Choroid plexus epithelial cell (primary cell): Measurements from ENCODE around the gene DHX32.
"Not testable (repeated sequence)": the region's sequence is repeated elsewhere in the genome, so short reads cannot be mapped to it uniquely, and the experiment has no call there.

Experiments
- DNase-seq: peaks from one replicate; pipeline ENCODE4 v3.0.0-alpha.2; 2010; ENCODE audit warnings: low read depth
- H3K4me3 ChIP-seq: 2 replicates; pipeline ENCODE4 v1.5.1; 2011; ENCODE audit warnings: low read depth, mild to moderate bottlenecking, control low read depth, low read length, moderate library complexity
- CTCF ChIP-seq: conservative IDR thresholded peaks from 2 replicates; pipeline ENCODE4 v1.5.1; 2011; ENCODE audit warnings: low read depth, mild to moderate bottlenecking, control low read depth, inconsistent platforms, low read length, moderate library complexity

The DHX32 gene

GRCh38 chr10:125892402-125892801 is 11.3 kb upstream of the DHX32 start:
- not testable (repeated sequence) for DNase-seq, H3K4me3 ChIP-seq

GRCh38 chr10:125889441-125889840 is 8.3 kb upstream of the DHX32 start:
- not testable (repeated sequence) for H3K4me3 ChIP-seq

GRCh38 chr10:125886914-125887512 is 5.9 kb upstream of the DHX32 start:
- TF ChIP-seq CTCF = no peak
- H3K4me3 ChIP-seq = no peak overlapping the region
- DNase-seq = no peak

More at GRCh38 chr10:125889441-125889840, 8.3 kb upstream of the DHX32 start:
- DNase-seq = not testable (repeated sequence)

- H3K4me3 ChIP-seq = no peak overlapping the region
- DNase-seq = no peak
- no peak for TF ChIP-seq CTCF
Measured at GRCh38 chr10:125883211-125883610, 2.1 kb upstream of the DHX32 start.

GRCh38 chr10:125882596-125882995 is 1.5 kb upstream of the DHX32 start:
- no peak overlapping the region for H3K4me3 ChIP-seq
- no peak for TF ChIP-seq CTCF
- peak; percentile 67 for DNase-seq

- peak; percentile 30 for DNase-seq
- TF ChIP-seq CTCF = no peak
- no peak overlapping the region for H3K4me3 ChIP-seq
Measured at GRCh38 chr10:125880719-125881118, 373 bp downstream of the DHX32 start.

- no peak overlapping the region for H3K4me3 ChIP-seq
- no peak for TF ChIP-seq CTCF
- peak; percentile 91 for DNase-seq
Measured at GRCh38 chr10:125878957-125879835, 1.9 kb downstream of the DHX32 start.

GRCh38 chr10:125871338-125871737 is 9.8 kb downstream of the DHX32 start:
- TF ChIP-seq CTCF = no peak
- H3K4me3 ChIP-seq = no peak overlapping the region
- peak; percentile 46 for DNase-seq
